B cell (primary cell): ENCODE data around the gene MTX2. TPM values are rescaled to one million over a fixed set of nuclear protein-coding genes. Genes with fewer than 3 reads are reported as not detected.
A peak's percentile ranks its signal among the peaks of the same experiment; 100 is the strongest.

Experiments used
- ATAC-seq: fragments of 200-7000 bp; cut with Tn5 transposase; one replicate; pipeline ENCODE4 v1.10.0; 2021; ENCODE audit warnings: low read depth, mild to moderate bottlenecking, moderate number of reproducible peaks, moderate library complexity
- CTCF ChIA-PET: fragments of 350-600 bp; sonication (Branson Sonifier 250); formaldehyde crosslinking; loops from one replicate; lab custom pipeline; 2021; ENCODE audit warnings: antibody characterized with exemption, inconsistent platforms; lab: Charles Lee
- POLR2A ChIA-PET: fragments of 350-600 bp; sonication (Branson Sonifier 250); formaldehyde crosslinking; loops from one replicate; lab custom pipeline; 2021; ENCODE audit warnings: antibody characterized with exemption; lab: Charles Lee
- DNase-seq: peaks from one replicate; pipeline ENCODE4 v3.0.0; 2013
- H2AFZ ChIP-seq: 2 replicates; pipeline ENCODE4 v1.6.1; 2012; ENCODE audit warnings: mild to moderate bottlenecking, low read depth, low read length; ENCODE audit not compliant: insufficient read depth, poor library complexity, severe bottlenecking
- H3K27ac ChIP-seq, 2 donors: 1 replicate in 1 of 2; 2 replicates in 1 of 2; pipeline ENCODE4 v1.5.1; 2012 to 2013; ENCODE audit warnings: low read length in 2 of 2, mild to moderate bottlenecking in 2 of 2, moderate library complexity in 1 of 2
- H3K27me3 ChIP-seq, 4 experiments: fragments of 200-600 bp in 1 of 4; sonication (generic) in 1 of 4; replicated peaks in 1 of 4; 1 replicate in 2 of 4; 2 replicates in 2 of 4; pipeline versions ENCODE4 v1.6.1 to v1.7.0; 2013 to 2016; ENCODE audit warnings: low read length in 3 of 4, mild to moderate bottlenecking in 2 of 4, mixed read lengths in 1 of 4, moderate library complexity in 1 of 4; ENCODE audit not compliant: insufficient read depth in 4 of 4, control insufficient read depth in 3 of 4; ENCODE audit errors: control extremely low read depth in 1 of 4
- H3K36me3 ChIP-seq, 2 experiments: replicated peaks in 1 of 2; 1 replicate in 1 of 2; 2 replicates in 1 of 2; pipeline versions ENCODE4 v1.6.1 to v1.7.1; 2013; ENCODE audit warnings: low read length in 1 of 2; ENCODE audit not compliant: insufficient read depth in 2 of 2, control insufficient read depth in 1 of 2; ENCODE audit errors: control extremely low read depth in 1 of 2, extremely low read depth in 1 of 2
- H3K4me1 ChIP-seq, 2 donors: fragments of 200-600 bp in 1 of 2; sonication (generic) in 1 of 2; 1 replicate in 1 of 2; 2 replicates in 1 of 2; pipeline versions ENCODE4 v1.5.1 to v1.6.1; 2013 to 2017; ENCODE audit warnings: low read length in 2 of 2; ENCODE audit not compliant: control insufficient read depth in 2 of 2, insufficient read depth in 2 of 2
- H3K4me2 ChIP-seq: replicated peaks from 2 replicates; pipeline ENCODE3; 2012; ENCODE audit warnings: mild to moderate bottlenecking, low read depth, low read length; ENCODE audit not compliant: poor library complexity, severe bottlenecking
- H3K4me3 ChIP-seq, 5 experiments: fragments of 200-600 bp in 1 of 5; sonication (generic) in 1 of 5; 1 replicate in 3 of 5; 2 replicates in 2 of 5; pipeline versions ENCODE4 v1.5.1 to v1.7.0; 2011 to 2016; ENCODE audit warnings: low read length in 4 of 5, mild to moderate bottlenecking in 4 of 5, low read depth in 2 of 5, control low read depth in 1 of 5, moderate library complexity in 1 of 5; ENCODE audit not compliant: insufficient read depth in 1 of 5; ENCODE audit errors: control extremely low read depth in 1 of 5, extremely low read depth in 1 of 5
- H3K79me2 ChIP-seq: fragments of 200-600 bp; sonication (generic); one replicate; pipeline ENCODE4 v1.6.0; 2016; ENCODE audit warnings: low read length; ENCODE audit not compliant: control insufficient read depth, insufficient read depth
- H3K9ac ChIP-seq: fragments of 200-600 bp; sonication (generic); 2 replicates; pipeline ENCODE4 v1.6.1; 2017; ENCODE audit warnings: mild to moderate bottlenecking, low read length, moderate library complexity
- H3K9me3 ChIP-seq, 3 donors: one replicate each; pipeline versions ENCODE4 v1.6.1 to v1.7.1; 2013; ENCODE audit warnings: low read length in 2 of 3; ENCODE audit not compliant: control insufficient read depth in 2 of 3, insufficient read depth in 1 of 3; ENCODE audit errors: control extremely low read depth in 1 of 3
- H4K20me1 ChIP-seq: 2 replicates; pipeline ENCODE4 v1.6.0; 2012; ENCODE audit warnings: mild to moderate bottlenecking, low read length; ENCODE audit not compliant: insufficient read depth, control insufficient read depth, poor library complexity, severe bottlenecking
- H3K27ac Mint-ChIP-seq: one replicate; pipeline ENCODE4 v1.8.0; 2021; ENCODE audit warnings: mixed read lengths
- H3K27me3 Mint-ChIP-seq: one replicate; pipeline ENCODE4 v1.8.0; 2021; ENCODE audit warnings: mixed read lengths
- H3K4me1 Mint-ChIP-seq: one replicate; pipeline ENCODE4 v1.8.0; 2021; ENCODE audit warnings: mixed read lengths
- H3K4me3 Mint-ChIP-seq: one replicate; pipeline ENCODE4 v1.8.0; 2021; ENCODE audit warnings: mixed read lengths
- H3K9me3 Mint-ChIP-seq: one replicate; pipeline ENCODE4 v1.8.0; 2022; ENCODE audit warnings: mixed read lengths; ENCODE audit not compliant: insufficient read depth
- EZH2 ChIP-seq: IDR thresholded peaks from 2 replicates; pipeline ENCODE4 v1.6.1; 2012; ENCODE audit warnings: borderline replicate concordance, low read depth, mild to moderate bottlenecking, moderate library complexity, low read length; ENCODE audit not compliant: insufficient read depth, poor library complexity, severe bottlenecking
- WGBS: methylation state at CpG from one replicate; pipeline ENCODE4 v1.1.5; 2013; ENCODE audit warnings: missing lambda C conversion rate; ENCODE audit not compliant: insufficient coverage; 5-methylcytosine and 5-hydroxymethylcytosine counted together
- intact Hi-C: fragments of 100-400 bp; cut with micrococcal nuclease; formaldehyde crosslinking; loops from one replicate; pipeline ENCODE4 v1.10.0; 2022
- polyA plus RNA-seq: library from polyadenylated mRNA; depleted of rRNA; stranded (reverse); fragments of >200 nt; gene quantifications from 2 replicates; pipeline ENCODE4 v1.2.3, GENCODE V29; 2012
- total RNA-seq, 2 donors: library from RNA; stranded (reverse); fragments of 120-200 nt in 1 of 2; gene quantifications; 1 replicate in 1 of 2; 2 replicates in 1 of 2; pipeline versions ENCODE4 v1.2.3 to v1.2.4, GENCODE V29; 2013 to 2022
- TF ChIP-seq, protein P1 (sequence below): fragments of 200-600 bp; IDR thresholded peaks from one replicate; pipeline ENCODE4 v1.8.0; 2022; ENCODE audit warnings: antibody characterized with exemption, mild to moderate bottlenecking

MTX2 gene
- total and polyA plus RNA-seq, 2 donors (not counting 1 experiment from before 2014, with no cell fraction given) = 11.2 to 11.5 TPM

DNA sequence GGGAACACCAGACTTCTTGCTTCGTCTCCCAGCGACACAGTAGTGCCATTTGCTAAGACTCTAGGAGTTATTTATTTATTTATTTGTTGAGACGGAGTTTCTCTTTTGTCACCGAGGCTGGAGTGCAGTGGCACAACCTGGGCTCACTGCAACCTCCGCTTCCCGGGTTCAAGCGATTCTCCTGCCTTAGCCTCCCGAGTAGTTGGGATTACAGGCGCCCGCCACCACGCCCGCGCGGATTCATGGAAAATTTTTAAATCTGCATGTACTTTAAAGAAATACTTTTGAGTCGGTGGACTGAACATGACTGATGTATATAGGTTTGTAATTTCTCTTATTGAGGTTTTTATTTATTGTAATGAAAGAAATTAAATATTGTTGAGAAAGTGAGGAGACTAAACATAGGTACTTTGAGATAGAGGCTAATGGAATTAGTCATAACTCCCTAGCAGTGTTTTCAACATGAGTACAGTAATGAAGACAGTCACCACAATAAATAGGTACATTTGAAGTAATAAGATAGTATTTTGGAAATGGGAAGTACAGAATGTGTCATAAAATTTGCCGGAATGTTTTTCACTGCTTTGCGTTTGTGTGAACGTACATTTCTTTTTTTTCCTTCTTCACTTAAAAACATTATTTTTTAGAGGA, 983 bp downstream of the MTX2 start:
- ATAC-seq (no peak), DNase-seq (peak; percentile 7)
- no peak for TF ChIP-seq EZH2
- TF ChIP-seq, protein P1, sequence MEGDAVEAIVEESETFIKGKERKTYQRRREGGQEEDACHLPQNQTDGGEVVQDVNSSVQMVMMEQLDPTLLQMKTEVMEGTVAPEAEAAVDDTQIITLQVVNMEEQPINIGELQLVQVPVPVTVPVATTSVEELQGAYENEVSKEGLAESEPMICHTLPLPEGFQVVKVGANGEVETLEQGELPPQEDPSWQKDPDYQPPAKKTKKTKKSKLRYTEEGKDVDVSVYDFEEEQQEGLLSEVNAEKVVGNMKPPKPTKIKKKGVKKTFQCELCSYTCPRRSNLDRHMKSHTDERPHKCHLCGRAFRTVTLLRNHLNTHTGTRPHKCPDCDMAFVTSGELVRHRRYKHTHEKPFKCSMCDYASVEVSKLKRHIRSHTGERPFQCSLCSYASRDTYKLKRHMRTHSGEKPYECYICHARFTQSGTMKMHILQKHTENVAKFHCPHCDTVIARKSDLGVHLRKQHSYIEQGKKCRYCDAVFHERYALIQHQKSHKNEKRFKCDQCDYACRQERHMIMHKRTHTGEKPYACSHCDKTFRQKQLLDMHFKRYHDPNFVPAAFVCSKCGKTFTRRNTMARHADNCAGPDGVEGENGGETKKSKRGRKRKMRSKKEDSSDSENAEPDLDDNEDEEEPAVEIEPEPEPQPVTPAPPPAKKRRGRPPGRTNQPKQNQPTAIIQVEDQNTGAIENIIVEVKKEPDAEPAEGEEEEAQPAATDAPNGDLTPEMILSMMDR = no peak
- Mint-ChIP-seq H3K4me3 (peak overlapping the region; percentile 99), H3K4me1 (peaks cover 27% of the 10 kb centered on the region), H3K27me3 (no peaks in the 10 kb centered on the region), H3K9me3 (no peaks in the 10 kb centered on the region), H3K27ac (peak overlapping the region; percentile 93)
- peak overlapping the region in 1 of 2 donors; percentile 82 for H3K27ac ChIP-seq
- intact Hi-C loops = no loop called here
- no peaks in the 10 kb centered on the region for H3K9me3 ChIP-seq
- peaks cover 9 to 10% of the 10 kb centered on the region in 2 donors for H3K4me1 ChIP-seq
- peak overlapping the region; percentile 57 to 91 (median 86) for H3K4me3 ChIP-seq
- H3K36me3 ChIP-seq = peaks cover 0 to 2% of the 10 kb centered on the region in 2 experiments
- peak overlapping the region; percentile 91 for H3K4me2 ChIP-seq
- H3K27me3 ChIP-seq = no peaks in the 10 kb centered on the region
- ChIA-PET POLR2A (no interaction called here), CTCF (no interaction called here)
- peak overlapping the region; percentile 89 for H2AFZ ChIP-seq
- H4K20me1 ChIP-seq = peaks cover 6% of the 10 kb centered on the region
- peaks cover 42% of the 10 kb centered on the region for H3K79me2 ChIP-seq
- H3K9ac ChIP-seq = peak overlapping the region; percentile 81
- WGBS = 20% methylated on average over 7 of the region's 18 CpGs

DNA sequence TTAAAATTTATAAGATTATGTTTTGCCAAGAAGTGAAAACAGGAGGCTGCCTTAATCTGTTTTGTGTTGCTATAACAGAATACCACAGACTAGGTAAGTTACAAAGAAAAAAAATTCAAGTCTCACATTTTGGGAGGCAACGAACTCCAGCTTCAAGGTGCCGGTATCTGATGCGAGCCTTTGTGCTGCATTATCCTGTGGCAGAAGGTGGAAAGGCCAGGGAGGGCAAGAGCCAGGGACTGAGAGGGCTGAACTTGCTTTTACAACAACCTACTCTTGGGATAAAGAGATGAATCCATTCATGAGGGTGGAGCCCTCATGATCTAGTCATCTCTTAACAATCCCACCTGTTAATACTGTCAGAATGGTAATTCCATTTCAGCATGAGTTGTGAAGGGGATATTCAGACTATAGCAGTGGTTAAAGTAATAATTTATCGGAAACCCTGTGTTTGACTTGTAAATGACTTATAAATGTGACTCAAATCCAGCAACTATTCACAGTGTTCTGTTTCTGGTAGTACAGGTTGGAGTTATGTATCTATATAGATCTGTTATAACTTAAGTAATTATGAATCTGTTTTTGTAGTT, 3.7 kb downstream of the MTX2 start:
- ChIA-PET CTCF (no interaction called here), POLR2A (no interaction called here)
- Histone ChIP-seq H3K4me1 (peaks cover 9 to 10% of the 10 kb centered on the region in 2 donors), H3K9ac (no peak overlapping the region), H3K9me3 (no peaks in the 10 kb centered on the region), H3K36me3 (peaks cover 0 to 2% of the 10 kb centered on the region in 2 experiments), H3K27ac (no peak overlapping the region), H3K4me3 (no peak overlapping the region), H2AFZ (no peak overlapping the region), H3K27me3 (no peaks in the 10 kb centered on the region), H4K20me1 (peaks cover 10% of the 10 kb centered on the region), H3K79me2 (peaks cover 49% of the 10 kb centered on the region), H3K4me2 (no peak overlapping the region)
- TF ChIP-seq, protein P1 = no peak
- no peak for TF ChIP-seq EZH2
- Mint-ChIP-seq H3K4me3 (no peak overlapping the region), H3K27me3 (no peaks in the 10 kb centered on the region), H3K27ac (no peak overlapping the region), H3K4me1 (peaks cover 27% of the 10 kb centered on the region), H3K9me3 (no peaks in the 10 kb centered on the region)
- intact Hi-C loops = no loop called here
- DNase-seq = no peak
- no peak for ATAC-seq
- WGBS = no CpG with 5 or more reads among the region's 4 CpGs
